Uterus (tissue), 4 donors: ENCODE results near the gene THEMIS2. TPM values are rescaled to one million over a fixed set of nuclear protein-coding genes. Genes with fewer than 3 reads are reported as not detected.
"Not testable (repeated sequence)": the region's sequence is repeated elsewhere in the genome, so short reads cannot be mapped to it uniquely, and the experiment has no call there.

Experiments used
- DNase-seq, 2 donors: peaks; one replicate each; pipeline ENCODE4 v3.0.0-alpha.2; 2019 to 2020
- H3K27ac ChIP-seq, 2 donors: fragments of 200-600 bp; sonication (generic); 1 replicate in 1 of 2; 2 replicates in 1 of 2; pipeline ENCODE4 v1.5.1; 2016 to 2018
- H3K27me3 ChIP-seq, 2 donors: fragments of 200-600 bp; sonication (generic); one replicate each; pipeline ENCODE4 v1.5.1; 2018 to 2019; ENCODE audit warnings: control low read depth in 1 of 2
- H3K36me3 ChIP-seq, 2 donors: fragments of 200-600 bp; sonication (generic); one replicate each; pipeline ENCODE4 v1.5.1; 2019; ENCODE audit warnings: control low read depth in 1 of 2
- H3K4me1 ChIP-seq, 2 donors: fragments of 200-600 bp; sonication (generic); one replicate each; pipeline ENCODE4 v1.5.1; 2018 to 2019; ENCODE audit warnings: control low read depth in 1 of 2
- H3K4me3 ChIP-seq, 2 donors: fragments of 200-600 bp; sonication (generic); 1 replicate in 1 of 2; 2 replicates in 1 of 2; pipeline ENCODE4 v1.5.1; 2018 to 2019; ENCODE audit warnings: mild to moderate bottlenecking in 1 of 2
- H3K9me3 ChIP-seq, 2 donors: fragments of 200-600 bp; sonication (generic); one replicate each; pipeline ENCODE4 v1.5.1; 2019; ENCODE audit warnings: control low read depth in 1 of 2
- CTCF ChIP-seq, 4 experiments: fragments of 200-600 bp in 2 of 4; fragments of 450-650 bp in 2 of 4; sonication (generic) in 2 of 4; IDR thresholded peaks; one replicate each; pipeline ENCODE4 v1.5.1; 2016 to 2019; ENCODE audit warnings: antibody characterized with exemption in 4 of 4, mild to moderate bottlenecking in 2 of 4, moderate library complexity in 1 of 4
- POLR2A ChIP-seq, 2 donors: fragments of 450-650 bp; IDR thresholded peaks; one replicate each; pipeline ENCODE4 v1.6.1; 2016; ENCODE audit warnings: antibody characterized with exemption in 2 of 2, mild to moderate bottlenecking in 1 of 2, moderate library complexity in 1 of 2
- intact Hi-C: fragments of 100-400 bp; cut with DNase I; formaldehyde crosslinking; loops from one replicate; pipeline ENCODE4 v1.15.1; 2023; ENCODE audit warnings: low total_unique reads
- total RNA-seq, 4 donors: library from RNA; depleted of rRNA in 3 of 4; stranded (reverse); fragments of >200 nt in 3 of 4; gene quantifications; one replicate each; pipeline versions ENCODE4 v1.1.0 to v1.2.4, GENCODE V29; 2014 to 2023
- donor health status: DM: yes; HTN: yes; CAD: no.

The THEMIS2 gene
- total RNA-seq, 4 donors from 2014 or later = 5.1 to 28.9 (median 15.8) TPM

GRCh38 chr1:27864264-27864895, 8.0 kb upstream of the THEMIS2 start:
- Histone ChIP-seq H3K4me1 (no peaks in the 10 kb centered on the region), H3K27ac (no peak overlapping the region), H3K27me3 (no peaks in the 10 kb centered on the region), H3K4me3 (no peak overlapping the region), H3K36me3 (no peaks in the 10 kb centered on the region), H3K9me3 (no peaks in the 10 kb centered on the region)
- DNase-seq = no peak
- intact Hi-C loops = no loop called here
- TF ChIP-seq POLR2A (IDR thresholded peaks at IDR 0.05) (no peak), CTCF (IDR thresholded peaks at IDR 0.05) (no peak)

GRCh38 chr1:27865821-27866220, 6.5 kb upstream of the THEMIS2 start:
- intact Hi-C loops = no loop called here
- Histone ChIP-seq H3K36me3 (no peaks in the 10 kb centered on the region), H3K4me1 (no peaks in the 10 kb centered on the region), H3K27me3 (no peaks in the 10 kb centered on the region), H3K27ac (no peak overlapping the region), H3K9me3 (no peaks in the 10 kb centered on the region), H3K4me3 (no peak overlapping the region)
- DNase-seq = no peak
- no peak for TF ChIP-seq POLR2A (IDR thresholded peaks at IDR 0.05)
- TF ChIP-seq CTCF (IDR thresholded peaks at IDR 0.05) = no peak

- TF ChIP-seq CTCF (IDR thresholded peaks at IDR 0.05) (no peak), POLR2A (IDR thresholded peaks at IDR 0.05) (no peak)
- intact Hi-C loops = no loop called here
- DNase-seq = no peak
- H3K4me1 ChIP-seq = peaks cover 0 to 4% of the 10 kb centered on the region in 2 donors
- H3K27ac ChIP-seq = no peak overlapping the region
- H3K27me3 ChIP-seq = no peaks in the 10 kb centered on the region
- H3K9me3 ChIP-seq = no peaks in the 10 kb centered on the region
- no peak overlapping the region for H3K4me3 ChIP-seq
- no peaks in the 10 kb centered on the region for H3K36me3 ChIP-seq
Measured at GRCh38 chr1:27868556-27868931, 3.8 kb upstream of the THEMIS2 start.

- intact Hi-C loops = no loop called here
- Histone ChIP-seq H3K27me3 (no peaks in the 10 kb centered on the region), H3K4me3 (no peak overlapping the region), H3K36me3 (no peaks in the 10 kb centered on the region), H3K27ac (no peak overlapping the region), H3K9me3 (no peaks in the 10 kb centered on the region), H3K4me1 (peaks cover 0 to 4% of the 10 kb centered on the region in 2 donors)
- TF ChIP-seq CTCF (IDR thresholded peaks at IDR 0.05) (no peak), POLR2A (IDR thresholded peaks at IDR 0.05) (no peak)
- DNase-seq = no peak
Measured at GRCh38 chr1:27868932-27869718, 3.2 kb upstream of the THEMIS2 start.

GRCh38 chr1:27869719-27870085, 2.6 kb upstream of the THEMIS2 start:
- no peak overlapping the region for H3K27ac ChIP-seq
- TF ChIP-seq POLR2A (IDR thresholded peaks at IDR 0.05) (no peak), CTCF (IDR thresholded peaks at IDR 0.05) (no peak)
- intact Hi-C loops = no loop called here

GRCh38 chr1:27871076-27871475, 1.3 kb upstream of the THEMIS2 start:
- H3K4me1 ChIP-seq, H3K4me3 ChIP-seq, DNase-seq, intact Hi-C loops, H3K27me3 ChIP-seq, H3K9me3 ChIP-seq, H3K27ac ChIP-seq, H3K36me3 ChIP-seq: not testable (repeated sequence)

More at GRCh38 chr1:27869719-27870085, 2.6 kb upstream of the THEMIS2 start:
- no peaks in the 10 kb centered on the region for H3K36me3 ChIP-seq
- no peak overlapping the region for H3K4me3 ChIP-seq
- DNase-seq = no peak
- no peaks in the 10 kb centered on the region for H3K27me3 ChIP-seq
- peaks cover 0 to 4% of the 10 kb centered on the region in 2 donors for H3K4me1 ChIP-seq
- no peaks in the 10 kb centered on the region for H3K9me3 ChIP-seq
